GM11168 (cell line): ENCODE data around the gene SEMG1.

Source experiments
- in situ Hi-C: fragments of 300-500 bp; cut with MboI; formaldehyde crosslinking; loops from one replicate; pipeline ENCODE4 v1.12.0; 2022; ENCODE audit warnings: low sequenced_read_pairs; ENCODE audit not compliant: unreplicated experiment

Gene SEMG1, protein sequence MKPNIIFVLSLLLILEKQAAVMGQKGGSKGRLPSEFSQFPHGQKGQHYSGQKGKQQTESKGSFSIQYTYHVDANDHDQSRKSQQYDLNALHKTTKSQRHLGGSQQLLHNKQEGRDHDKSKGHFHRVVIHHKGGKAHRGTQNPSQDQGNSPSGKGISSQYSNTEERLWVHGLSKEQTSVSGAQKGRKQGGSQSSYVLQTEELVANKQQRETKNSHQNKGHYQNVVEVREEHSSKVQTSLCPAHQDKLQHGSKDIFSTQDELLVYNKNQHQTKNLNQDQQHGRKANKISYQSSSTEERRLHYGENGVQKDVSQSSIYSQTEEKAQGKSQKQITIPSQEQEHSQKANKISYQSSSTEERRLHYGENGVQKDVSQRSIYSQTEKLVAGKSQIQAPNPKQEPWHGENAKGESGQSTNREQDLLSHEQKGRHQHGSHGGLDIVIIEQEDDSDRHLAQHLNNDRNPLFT

GRCh38 chr20:45206725-45207124 lies at the start of gene SEMG1:
SEMG1 (plus strand) TSS chr20:45207033; CDS start chr20:45207054, 21 bp downstream.
- in situ Hi-C loops = no loop called here

DNA sequence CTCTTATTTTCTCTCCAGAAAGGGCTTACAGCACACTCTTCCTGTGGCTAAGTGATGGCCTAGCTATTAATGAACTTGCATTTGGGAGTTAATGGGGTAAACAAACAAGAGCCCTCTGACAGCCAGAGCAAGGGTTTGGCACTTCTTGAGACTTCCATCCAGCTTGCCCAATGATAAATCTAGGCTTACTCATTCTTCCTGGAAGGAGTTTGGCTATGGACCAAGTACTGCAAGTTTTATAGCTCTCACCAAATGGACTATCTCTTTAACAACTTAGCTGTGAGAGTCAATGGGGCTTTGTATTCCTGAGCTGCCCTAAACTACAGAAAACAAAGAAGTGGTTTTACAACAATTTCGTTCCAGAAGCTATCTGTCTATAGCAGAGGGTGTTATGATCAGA lies 48.9 kb upstream of the SEMG1 start:
- in situ Hi-C loops = no loop called here

DNA sequence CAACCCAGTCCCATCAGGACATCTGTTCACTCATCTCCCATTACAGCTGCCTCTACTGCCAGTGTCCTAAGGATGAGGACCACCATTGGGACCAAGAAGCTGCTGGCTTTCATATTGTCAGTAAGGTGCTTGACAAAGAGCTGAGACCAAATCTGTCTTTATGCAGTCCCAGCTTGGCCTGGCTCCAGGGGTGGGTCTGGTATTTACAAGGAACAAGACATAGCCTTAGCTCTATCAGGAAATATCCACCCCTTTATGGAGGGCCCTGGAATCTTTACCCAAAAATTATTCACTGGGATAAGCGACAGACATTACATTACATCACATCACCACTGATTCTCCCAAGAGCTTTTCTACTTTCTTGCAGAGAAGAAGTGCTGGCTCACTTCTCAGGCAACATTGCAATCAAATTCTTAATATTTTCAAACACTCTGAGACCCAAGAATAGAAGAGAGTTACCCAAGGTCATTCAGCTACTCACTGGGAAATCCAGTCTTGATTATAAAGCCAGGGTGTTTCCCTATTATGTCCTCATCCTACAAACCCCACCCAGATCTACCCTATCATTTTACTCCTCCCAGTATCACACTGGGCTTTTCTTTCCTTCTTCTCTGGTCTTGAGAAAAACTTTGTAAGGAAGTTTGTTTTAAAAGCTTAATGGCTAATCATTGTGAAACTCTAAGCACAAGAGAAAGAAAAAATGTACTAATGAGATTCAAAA lies 43.6 kb upstream of the SEMG1 start:
- in situ Hi-C loops = no loop called here

- in situ Hi-C loops = no loop called here
These were observed 41.9 kb upstream of the SEMG1 start for GRCh38 chr20:45164906-45165305.

DNA sequence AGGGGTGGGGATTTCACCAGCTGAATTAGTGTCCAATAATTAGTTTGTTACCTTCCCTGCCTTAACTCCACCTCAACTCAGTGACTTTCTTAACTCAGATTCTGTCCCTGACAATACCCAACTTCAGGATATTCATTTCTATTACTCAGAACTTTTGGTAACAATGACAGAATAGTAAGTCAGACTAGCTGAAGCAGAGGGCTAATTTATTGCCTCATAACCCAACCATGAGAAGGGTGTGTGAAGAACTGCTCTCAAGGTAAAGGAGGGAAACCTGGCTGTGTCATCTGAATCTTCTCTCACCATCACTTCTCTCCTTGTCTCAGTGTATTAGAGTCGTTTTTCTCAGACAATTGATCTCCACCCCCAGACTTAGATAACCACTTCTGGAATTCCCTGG lies 33.3 kb upstream of the SEMG1 start:
- in situ Hi-C loops = no loop called here

- in situ Hi-C loops = no loop called here
These were observed 32.1 kb upstream of the SEMG1 start, which contains the start of gene PI3 for GRCh38 chr20:45174434-45175364. PI3 (plus strand) TSS chr20:45174902; CDS start chr20:45174923, 21 bp downstream.

- in situ Hi-C loops = no loop called here
These were observed 30.1 kb upstream of the SEMG1 start for GRCh38 chr20:45176526-45177267.

DNA sequence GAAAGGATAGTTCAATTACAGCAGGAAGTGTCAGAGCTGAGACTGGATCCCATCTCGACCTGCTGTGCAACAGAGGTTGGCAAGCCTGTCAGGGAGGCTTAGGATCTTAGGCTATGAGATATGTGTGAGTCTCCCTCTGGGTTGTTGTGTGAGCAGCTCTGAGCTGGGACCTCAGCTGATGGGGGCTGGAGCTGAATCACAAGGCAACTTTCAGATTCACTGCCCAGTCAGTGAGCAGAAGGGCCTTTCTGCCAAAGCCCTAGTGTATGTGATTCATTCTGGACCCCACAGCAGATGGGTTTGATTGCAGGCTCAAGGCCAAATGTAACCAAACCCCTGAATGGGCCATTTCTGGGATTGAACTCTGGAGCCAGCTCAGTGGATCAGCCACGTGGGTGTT lies 27.7 kb upstream of the SEMG1 start:
- in situ Hi-C loops = no loop called here

GRCh38 chr20:45181639-45182038 lies 25.2 kb upstream of the SEMG1 start:
- in situ Hi-C loops = no loop called here

DNA sequence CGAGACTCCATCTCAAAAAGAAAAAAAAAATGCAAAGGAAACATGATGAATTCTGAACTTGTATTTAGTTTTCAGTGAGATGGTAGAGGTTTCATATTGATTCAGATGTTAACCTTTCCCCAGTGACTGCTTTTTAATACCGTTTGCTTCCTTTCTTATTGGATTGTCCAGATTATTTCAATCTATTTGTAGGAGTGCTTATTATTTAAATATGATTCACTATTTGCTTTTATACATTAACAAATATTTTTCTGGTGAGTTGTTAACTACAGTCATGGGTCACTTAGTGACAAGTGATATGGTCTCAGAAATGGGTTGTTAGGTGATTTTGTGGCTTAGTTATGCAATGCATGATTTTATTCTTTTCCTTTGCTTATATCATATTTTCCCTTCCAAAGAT lies 23.7 kb upstream of the SEMG1 start:
- in situ Hi-C loops = no loop called here

DNA sequence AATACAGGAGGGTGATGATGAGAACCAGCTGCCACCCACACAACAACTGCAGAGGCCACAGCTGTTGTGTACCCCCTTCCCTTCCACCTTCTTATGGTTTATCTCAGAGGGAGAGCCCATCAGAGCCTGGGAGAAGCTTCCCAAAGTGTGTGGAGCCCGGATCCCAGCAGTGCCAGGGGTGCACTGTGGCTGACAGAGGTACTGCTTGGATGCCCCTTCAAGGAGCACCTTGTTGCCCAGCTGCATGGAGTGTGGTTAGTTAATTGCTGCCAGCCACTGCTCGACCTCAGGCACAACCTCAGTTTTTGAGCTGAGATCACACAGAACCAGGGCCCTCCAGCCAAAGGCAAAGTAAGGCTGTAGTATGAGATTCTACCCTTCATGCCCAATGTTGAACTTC lies 19.1 kb upstream of the SEMG1 start:
- in situ Hi-C loops = no loop called here

GRCh38 chr20:45189067-45189609 lies 17.7 kb upstream of the SEMG1 start:
- in situ Hi-C loops = no loop called here

DNA sequence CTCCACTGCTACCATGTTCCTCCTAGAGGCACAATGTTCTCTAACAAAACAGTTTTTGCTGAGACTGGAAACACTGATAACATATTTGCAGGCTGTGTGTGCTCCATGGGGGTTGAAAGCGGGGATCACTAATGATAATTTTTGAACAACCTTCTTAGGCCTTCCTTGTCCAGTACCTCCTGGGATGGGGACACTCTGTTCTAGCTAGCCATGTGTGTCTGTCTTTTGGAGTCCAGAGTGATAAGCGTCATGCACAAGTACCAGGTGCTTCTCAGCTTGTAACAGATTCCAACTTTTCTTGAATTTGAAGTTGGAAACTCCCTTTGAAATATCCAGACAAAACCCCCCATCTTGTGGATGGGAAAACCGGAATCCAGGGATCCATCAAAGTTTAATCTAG lies 17.0 kb upstream of the SEMG1 start:
- in situ Hi-C loops = no loop called here

- in situ Hi-C loops = no loop called here
These were observed 14.9 kb upstream of the SEMG1 start for GRCh38 chr20:45191926-45192325.

GRCh38 chr20:45193331-45193730 lies 13.5 kb upstream of the SEMG1 start:
- in situ Hi-C loops = no loop called here

DNA sequence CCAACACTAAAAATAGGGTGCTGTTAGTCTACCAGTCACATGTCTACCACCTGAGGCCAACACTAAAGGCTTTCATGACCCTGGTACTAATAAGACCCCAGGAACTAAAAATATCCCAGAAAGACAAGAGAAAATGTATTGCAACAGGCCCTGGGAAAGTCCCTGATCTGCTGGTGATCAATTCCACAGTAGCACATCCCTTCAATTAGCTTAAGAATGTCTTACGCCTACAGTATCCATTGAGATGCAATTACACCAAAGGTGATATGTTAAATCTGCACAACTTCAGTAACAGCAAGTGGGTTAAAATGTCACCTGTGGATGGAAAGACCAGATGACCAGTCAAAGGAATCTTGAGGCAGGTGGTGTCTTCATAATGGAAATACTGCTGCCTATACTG lies 3.1 kb downstream of the SEMG1 start:
- in situ Hi-C loops = no loop called here

DNA sequence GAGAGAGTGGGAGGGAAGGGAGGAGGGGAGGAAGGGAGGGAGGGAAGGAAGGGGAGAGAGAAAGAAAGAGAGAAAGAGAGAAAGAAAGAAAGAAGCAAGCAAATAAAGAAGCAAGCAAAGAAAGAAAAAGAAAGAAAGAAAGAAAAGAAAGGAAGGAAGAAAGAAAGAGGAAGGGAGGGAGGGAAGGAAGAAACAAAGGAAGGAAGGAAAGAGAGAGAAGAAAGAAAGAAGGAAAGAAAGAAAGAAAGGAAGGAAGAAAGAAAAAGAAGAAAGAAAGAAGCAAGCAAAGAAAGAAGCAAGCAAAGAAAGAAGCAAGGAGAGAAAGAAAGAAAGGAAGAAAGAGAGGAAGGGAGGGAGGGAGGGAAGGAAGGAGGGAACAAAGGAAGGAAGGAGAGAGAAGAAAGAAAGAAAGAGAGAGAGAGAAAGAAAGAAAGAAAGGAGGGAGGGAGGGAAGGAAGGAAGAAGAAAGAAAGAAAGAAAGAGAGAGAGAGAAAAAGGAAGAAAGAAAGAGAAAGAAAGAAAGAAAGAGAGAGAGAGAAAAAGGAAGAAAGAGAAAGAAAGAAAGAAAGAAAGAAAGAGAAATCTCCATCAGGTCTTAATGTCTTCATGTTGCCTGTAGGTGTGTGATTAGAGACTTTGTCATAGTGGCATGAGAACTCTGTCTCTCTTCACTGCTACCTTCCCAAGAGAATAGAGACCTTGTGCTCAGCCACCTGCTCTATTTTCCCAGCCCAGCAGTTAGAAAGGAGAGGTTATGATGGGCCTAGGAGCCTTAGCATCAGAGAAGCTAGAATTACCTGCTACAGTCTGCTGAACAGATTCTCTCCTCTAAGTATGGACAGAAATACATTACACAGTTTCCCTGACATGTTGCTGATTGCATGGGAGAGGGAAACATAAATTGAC lies 5.0 kb downstream of the SEMG1 start:
- in situ Hi-C loops = no loop called here

GRCh38 chr20:45212836-45213235 lies 6.0 kb downstream of the SEMG1 start:
- in situ Hi-C loops = no loop called here
